ENCODE results near the gene ANKFN1. TPM values are rescaled to one million over a fixed set of nuclear protein-coding genes. Genes with fewer than 3 reads are reported as not detected.

ANKFN1 gene
- total RNA-seq, 1 donor from 2014 or later = 0.96 TPM

DNA sequence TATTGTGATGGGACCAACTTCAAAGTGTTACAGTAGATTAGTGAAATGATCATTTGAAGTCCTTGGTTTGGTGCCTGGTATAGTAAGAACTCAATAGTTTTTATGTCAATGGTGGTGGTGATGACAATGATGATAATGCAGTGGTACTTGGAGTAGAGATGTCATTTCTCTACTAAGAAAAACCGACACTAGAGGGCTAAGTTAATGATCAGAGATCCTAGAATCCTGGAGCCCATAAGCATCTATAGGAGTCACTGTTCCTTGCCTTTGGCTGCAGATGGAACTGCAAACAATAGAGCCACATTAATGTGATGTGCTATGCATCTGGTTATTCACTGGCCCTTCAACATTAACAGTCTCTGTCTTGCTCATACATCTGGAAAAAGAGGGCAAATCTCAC lies 103.8 kb downstream of the ANKFN1 start:
- DNase-seq = no peak
- no peaks in the 10 kb centered on the region for H3K36me3 Mint-ChIP-seq (ENCODE audit: unreplicated experiment)
- no peak for TF ChIP-seq CTCF (IDR thresholded peaks at IDR 0.05; ENCODE audit: partially characterized antibody, unreplicated experiment)
- H3K27ac Mint-ChIP-seq (ENCODE audit: unreplicated experiment) = no peak overlapping the region
- no peak overlapping the region for H3K4me3 Mint-ChIP-seq (ENCODE audit: unreplicated experiment)
- no peaks in the 10 kb centered on the region for H3K9me3 Mint-ChIP-seq (ENCODE audit: unreplicated experiment)
- H3K4me1 Mint-ChIP-seq (ENCODE audit: low read depth, unreplicated experiment) = no peaks in the 10 kb centered on the region
- no peaks in the 10 kb centered on the region for H3K27me3 Mint-ChIP-seq (ENCODE audit: unreplicated experiment)

- Mint-ChIP-seq H3K36me3 (ENCODE audit: unreplicated experiment) (no peaks in the 10 kb centered on the region), H3K27ac (ENCODE audit: unreplicated experiment) (no peak overlapping the region), H3K9me3 (ENCODE audit: unreplicated experiment) (no peaks in the 10 kb centered on the region), H3K4me3 (ENCODE audit: unreplicated experiment) (no peak overlapping the region), H3K27me3 (ENCODE audit: unreplicated experiment) (no peaks in the 10 kb centered on the region), H3K4me1 (ENCODE audit: low read depth, unreplicated experiment) (no peaks in the 10 kb centered on the region)
- no peak for DNase-seq
- no peak for TF ChIP-seq CTCF (IDR thresholded peaks at IDR 0.05; ENCODE audit: partially characterized antibody, unreplicated experiment)
These were observed 107.2 kb downstream of the ANKFN1 start for GRCh38 chr17:56260376-56261002.

DNA sequence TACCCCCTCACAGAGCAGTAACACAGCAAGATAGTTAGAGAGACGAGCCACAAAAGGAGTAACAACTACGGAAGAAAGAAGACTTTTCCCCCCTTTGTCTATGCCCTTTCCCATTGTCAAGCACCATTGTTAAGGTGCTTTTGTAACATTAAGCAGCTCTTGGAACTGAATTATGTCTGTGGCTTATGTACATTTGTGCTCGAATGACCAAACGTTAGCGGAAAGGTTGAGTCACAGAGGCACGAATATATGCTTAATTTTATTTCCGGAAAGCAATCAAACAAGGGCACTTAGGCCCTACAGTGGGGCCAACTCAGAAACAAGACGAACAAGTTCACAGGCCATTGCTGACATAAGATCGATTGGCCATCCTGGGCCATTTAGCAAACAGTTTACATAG lies 109.5 kb downstream of the ANKFN1 start:
- no peaks in the 10 kb centered on the region for H3K36me3 Mint-ChIP-seq (ENCODE audit: unreplicated experiment)
- no peaks in the 10 kb centered on the region for H3K27me3 Mint-ChIP-seq (ENCODE audit: unreplicated experiment)
- TF ChIP-seq CTCF (IDR thresholded peaks at IDR 0.05; ENCODE audit: partially characterized antibody, unreplicated experiment) = no peak
- H3K27ac Mint-ChIP-seq (ENCODE audit: unreplicated experiment) = no peak overlapping the region
- peaks cover 4% of the 10 kb centered on the region for H3K4me1 Mint-ChIP-seq (ENCODE audit: low read depth, unreplicated experiment)
- DNase-seq = no peak
- no peaks in the 10 kb centered on the region for H3K9me3 Mint-ChIP-seq (ENCODE audit: unreplicated experiment)
- no peak overlapping the region for H3K4me3 Mint-ChIP-seq (ENCODE audit: unreplicated experiment)

- H3K4me1 Mint-ChIP-seq (ENCODE audit: low read depth, unreplicated experiment) = peaks cover 4% of the 10 kb centered on the region
- H3K4me3 Mint-ChIP-seq (ENCODE audit: unreplicated experiment) = no peak overlapping the region
- no peaks in the 10 kb centered on the region for H3K36me3 Mint-ChIP-seq (ENCODE audit: unreplicated experiment)
- no peaks in the 10 kb centered on the region for H3K27me3 Mint-ChIP-seq (ENCODE audit: unreplicated experiment)
- H3K9me3 Mint-ChIP-seq (ENCODE audit: unreplicated experiment) = no peaks in the 10 kb centered on the region
- no peak overlapping the region for H3K27ac Mint-ChIP-seq (ENCODE audit: unreplicated experiment)
- no peak for DNase-seq
- no peak for TF ChIP-seq CTCF (IDR thresholded peaks at IDR 0.05; ENCODE audit: partially characterized antibody, unreplicated experiment)
These were observed 116.5 kb downstream of the ANKFN1 start for GRCh38 chr17:56269556-56270389.

DNA sequence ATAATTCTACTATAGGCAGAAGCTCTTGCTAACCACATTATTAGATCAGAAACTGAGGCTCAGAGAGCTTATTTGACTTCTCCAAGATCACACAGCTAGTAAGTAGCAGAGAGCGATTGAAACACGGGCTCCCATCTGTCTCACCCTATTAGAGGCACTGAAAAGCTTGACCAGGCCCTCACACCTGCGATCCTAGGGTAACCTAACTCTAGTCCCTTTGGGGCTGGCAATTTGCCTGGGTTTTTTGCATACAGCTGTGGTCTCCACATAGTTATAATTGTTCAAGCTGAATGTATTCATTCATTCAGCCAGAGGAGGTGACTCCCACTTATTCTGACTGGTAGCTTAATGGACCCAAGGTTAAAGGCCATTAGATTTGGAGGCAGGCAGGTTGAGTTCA lies 121.2 kb downstream of the ANKFN1 start:
- H3K36me3 Mint-ChIP-seq (ENCODE audit: unreplicated experiment) = no peaks in the 10 kb centered on the region
- H3K4me1 Mint-ChIP-seq (ENCODE audit: low read depth, unreplicated experiment) = no peaks in the 10 kb centered on the region
- no peak overlapping the region for H3K27ac Mint-ChIP-seq (ENCODE audit: unreplicated experiment)
- TF ChIP-seq CTCF (IDR thresholded peaks at IDR 0.05; ENCODE audit: partially characterized antibody, unreplicated experiment) = no peak
- H3K27me3 Mint-ChIP-seq (ENCODE audit: unreplicated experiment) = no peaks in the 10 kb centered on the region
- DNase-seq = no peak
- H3K9me3 Mint-ChIP-seq (ENCODE audit: unreplicated experiment) = no peaks in the 10 kb centered on the region
- H3K4me3 Mint-ChIP-seq (ENCODE audit: unreplicated experiment) = no peak overlapping the region
